H9 (cell line): ENCODE results near the gene PCDH9. TPM values are rescaled to one million over a fixed set of nuclear protein-coding genes. Genes with fewer than 3 reads are reported as not detected.

Source experiments
- DNase-seq: peaks from one replicate; pipeline ENCODE4 v3.0.0-alpha.2; 2017
- H2AFZ ChIP-seq: one replicate; pipeline ENCODE4 v1.6.1; 2013; ENCODE audit warnings: mild to moderate bottlenecking, low read length, control low read depth, moderate library complexity
- H2AK5ac ChIP-seq: 2 replicates; pipeline ENCODE4 v1.6.1; 2013; ENCODE audit warnings: low read length, control low read depth, mixed read lengths; ENCODE audit not compliant: insufficient read length
- H2BK120ac ChIP-seq: one replicate; pipeline ENCODE4 v1.6.1; 2013; ENCODE audit warnings: low read depth, mild to moderate bottlenecking, low read length, control low read depth, inconsistent platforms; ENCODE audit not compliant: poor library complexity, severe bottlenecking
- H2BK12ac ChIP-seq: 2 replicates; pipeline ENCODE4 v1.6.1; 2013; ENCODE audit warnings: low read length, control low read depth, mixed read lengths, low read depth; ENCODE audit not compliant: insufficient read length
- H2BK15ac ChIP-seq: 2 replicates; pipeline ENCODE4 v1.6.1; 2013; ENCODE audit warnings: low read depth, low read length, control low read depth
- H2BK20ac ChIP-seq: one replicate; pipeline ENCODE4 v1.6.1; 2013; ENCODE audit warnings: low read depth, mild to moderate bottlenecking, low read length, control low read depth, inconsistent platforms; ENCODE audit not compliant: poor library complexity, severe bottlenecking
- H2BK5ac ChIP-seq: 2 replicates; pipeline ENCODE4 v1.6.1; 2013; ENCODE audit warnings: low read length, control low read depth, mixed read lengths; ENCODE audit not compliant: insufficient read length
- H3K14ac ChIP-seq: 2 replicates; pipeline ENCODE4 v1.6.1; 2013; ENCODE audit warnings: low read length, control low read depth; ENCODE audit not compliant: insufficient read depth
- H3K18ac ChIP-seq: 2 replicates; pipeline ENCODE4 v1.6.1; 2013; ENCODE audit warnings: low read depth, mild to moderate bottlenecking, mixed read lengths, low read length, control low read depth; ENCODE audit not compliant: insufficient read length
- H3K23ac ChIP-seq: 2 replicates; pipeline ENCODE4 v1.6.1; 2013; ENCODE audit warnings: low read length, control low read depth, mixed read lengths, low read depth; ENCODE audit not compliant: insufficient read length
- H3K23me2 ChIP-seq: 2 replicates; pipeline ENCODE4 v1.6.1; 2013; ENCODE audit warnings: low read depth, mild to moderate bottlenecking, mixed read lengths, low read length, control low read depth; ENCODE audit not compliant: insufficient read length, poor library complexity, severe bottlenecking
- H3K27ac ChIP-seq: 2 replicates; pipeline ENCODE4 v1.5.1; 2013; ENCODE audit warnings: low read length, control low read depth, mixed read lengths, low read depth; ENCODE audit not compliant: insufficient read length
- H3K27me3 ChIP-seq: 2 replicates; pipeline ENCODE4 v1.6.1; 2013; ENCODE audit warnings: low read length, control low read depth, inconsistent platforms; ENCODE audit not compliant: insufficient read depth
- H3K4ac ChIP-seq: 2 replicates; pipeline ENCODE4 v1.6.1; 2013; ENCODE audit warnings: low read depth, mild to moderate bottlenecking, control low read depth, inconsistent platforms, low read length, moderate library complexity
- H3K4me1 ChIP-seq: 2 replicates; pipeline ENCODE4 v1.6.1; 2013; ENCODE audit warnings: low read length, control low read depth, inconsistent platforms; ENCODE audit not compliant: insufficient read depth
- H3K4me2 ChIP-seq: 2 replicates; pipeline ENCODE4 v1.6.1; 2013; ENCODE audit warnings: low read length, control low read depth, mixed read lengths; ENCODE audit not compliant: insufficient read length, insufficient read depth
- H3K56ac ChIP-seq: 2 replicates; pipeline ENCODE4 v1.6.1; 2013; ENCODE audit warnings: low read depth, mild to moderate bottlenecking, mixed read lengths, low read length, control low read depth; ENCODE audit not compliant: insufficient read length
- H3K79me1 ChIP-seq: 2 replicates; pipeline ENCODE4 v1.6.1; 2013; ENCODE audit warnings: low read depth, mild to moderate bottlenecking, moderate library complexity, low read length, control low read depth, inconsistent platforms; ENCODE audit not compliant: insufficient read depth, poor library complexity, severe bottlenecking
- H3K79me2 ChIP-seq: 2 replicates; pipeline ENCODE4 v1.6.1; 2013; ENCODE audit warnings: low read length, control low read depth, inconsistent platforms; ENCODE audit not compliant: insufficient read depth
- H3K9ac ChIP-seq: 2 replicates; pipeline ENCODE4 v1.6.1; 2013; ENCODE audit warnings: low read length, control low read depth, mixed read lengths; ENCODE audit not compliant: insufficient read length; ENCODE audit errors: extremely low read depth
- H3K9me3 ChIP-seq: one replicate; pipeline ENCODE4 v1.6.1; 2013; ENCODE audit warnings: low read depth, low read length, inconsistent platforms; ENCODE audit not compliant: control insufficient read depth
- H3T11ph ChIP-seq: one replicate; pipeline ENCODE4 v1.6.1; 2013; ENCODE audit warnings: mild to moderate bottlenecking, low read length, control low read depth, inconsistent platforms
- H4K20me1 ChIP-seq: one replicate; pipeline ENCODE4 v1.6.1; 2013; ENCODE audit not compliant: control insufficient read depth, insufficient read length, insufficient read depth
- H4K5ac ChIP-seq: 2 replicates; pipeline ENCODE4 v1.6.1; 2013; ENCODE audit warnings: low read depth, mild to moderate bottlenecking, mixed read lengths, low read length, control low read depth; ENCODE audit not compliant: insufficient read length
- H4K8ac ChIP-seq: replicated peaks from 2 replicates; pipeline ENCODE4 v1.6.1; 2013; ENCODE audit warnings: low read length, control low read depth, mixed read lengths, low read depth; ENCODE audit not compliant: insufficient read length
- H4K91ac ChIP-seq: 2 replicates; pipeline ENCODE4 v1.6.1; 2013; ENCODE audit warnings: low read depth, mild to moderate bottlenecking, moderate library complexity, mixed read lengths, low read length, control low read depth; ENCODE audit not compliant: insufficient read length
- H3K27ac Mint-ChIP-seq, 3 experiments: 2 replicates in 2 of 3; 3 replicates in 1 of 3; pipeline ENCODE4 v1.8.0; 2020 to 2021; ENCODE audit warnings: mixed read lengths in 3 of 3, mild to moderate bottlenecking in 1 of 3, moderate library complexity in 1 of 3
- H3K27me3 Mint-ChIP-seq: 2 replicates; pipeline ENCODE4 v1.8.0; 2021; ENCODE audit warnings: low read depth, mild to moderate bottlenecking, moderate library complexity, mixed read lengths
- H3K36me3 Mint-ChIP-seq, 3 experiments: 2 replicates in 2 of 3; 3 replicates in 1 of 3; pipeline ENCODE4 v1.8.0; 2020 to 2021; ENCODE audit warnings: low read depth in 3 of 3, mixed read lengths in 3 of 3; ENCODE audit not compliant: insufficient read depth in 1 of 3
- H3K4me1 Mint-ChIP-seq, 2 experiments: 2 replicates each; pipeline ENCODE4 v1.8.0; 2020; ENCODE audit warnings: mixed read lengths in 2 of 2
- H3K4me3 Mint-ChIP-seq, 2 experiments: 2 replicates in 1 of 2; 3 replicates in 1 of 2; pipeline ENCODE4 v1.8.0; 2020 to 2021; ENCODE audit warnings: mild to moderate bottlenecking in 2 of 2, mixed read lengths in 2 of 2, moderate library complexity in 1 of 2
- H3K9me3 Mint-ChIP-seq, 2 experiments: 2 replicates in 1 of 2; 3 replicates in 1 of 2; pipeline ENCODE4 v1.8.0; 2020; ENCODE audit warnings: mild to moderate bottlenecking in 2 of 2, mixed read lengths in 2 of 2, moderate library complexity in 1 of 2
- CTCF ChIP-seq: fragments of 200-600 bp; sonication (generic); conservative IDR thresholded peaks from 3 replicates; pipeline ENCODE4 v1.8.0; 2021; ENCODE audit warnings: antibody characterized with exemption, mild to moderate bottlenecking
- WGBS: extraction: QIAGEN DNeasy Blood & Tissue Kit; methylation state at CpG from one replicate; pipeline ENCODE4 v1.1.7; 2013; ENCODE audit warnings: missing lambda C conversion rate, low lambda C conversion rate, mixed read lengths; ENCODE audit not compliant: insufficient read length; ENCODE audit errors: extremely low coverage; 5-methylcytosine and 5-hydroxymethylcytosine counted together
- total RNA-seq: library from RNA; stranded (reverse); gene quantifications from 2 replicates; pipeline ENCODE4 v1.2.1, GENCODE V29; 2021

The PCDH9 gene
- total RNA-seq, 1 experiment from 2014 or later, result 0.11 TPM

DNA sequence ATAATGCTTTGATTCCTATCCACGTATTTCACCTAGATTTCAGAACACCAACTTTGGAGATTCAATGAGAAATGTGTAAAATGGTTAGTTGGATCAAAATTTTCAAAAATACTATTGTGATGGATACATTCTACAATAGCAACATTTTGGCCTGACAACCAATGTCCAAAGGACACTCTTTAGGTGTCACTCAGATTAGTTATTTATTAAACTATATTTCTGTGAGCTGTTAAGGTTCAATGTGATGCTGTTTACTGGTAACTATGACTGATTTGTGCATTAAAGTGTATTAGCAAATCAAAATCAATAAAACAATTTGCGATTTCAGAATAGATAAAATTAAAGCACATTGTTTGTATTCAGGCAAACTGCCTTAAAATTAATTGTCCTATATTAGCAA lies 149.8 kb downstream of the PCDH9 start:
- Histone ChIP-seq H3K4me1 (no peaks in the 10 kb centered on the region), H4K5ac (no peak overlapping the region), H3K56ac (no peak overlapping the region), H3K23me2 (no peaks in the 10 kb centered on the region), H3K27ac (no peak overlapping the region), H2BK120ac (no peak overlapping the region), H2BK15ac (no peak overlapping the region), H2AK5ac (no peak overlapping the region), H2BK12ac (no peak overlapping the region), H3K27me3 (no peaks in the 10 kb centered on the region), H3K18ac (no peak overlapping the region), H3K79me1 (no peaks in the 10 kb centered on the region), H3T11ph (no peak overlapping the region), H3K23ac (no peak overlapping the region), H3K9me3 (no peaks in the 10 kb centered on the region), H3K9ac (no peak overlapping the region), H2BK5ac (no peak overlapping the region), H3K4ac (no peak overlapping the region), H3K79me2 (no peaks in the 10 kb centered on the region), H4K91ac (no peak overlapping the region), H3K4me2 (no peak overlapping the region), H3K14ac (no peak overlapping the region), H2BK20ac (no peak overlapping the region), H2AFZ (no peak overlapping the region), H4K20me1 (no peaks in the 10 kb centered on the region), H4K8ac (no peak overlapping the region)
- no peak for DNase-seq
- no peak overlapping the region for H3K4me3 Mint-ChIP-seq
- no peaks in the 10 kb centered on the region for H3K4me1 Mint-ChIP-seq
- no peak overlapping the region for H3K27ac Mint-ChIP-seq
- no peak for TF ChIP-seq CTCF
- H3K9me3 Mint-ChIP-seq, result no peaks in the 10 kb centered on the region; a peak in 1 of 5 replicates
- WGBS, result no CpG with 5 or more reads among the region's 2 CpGs
- no peaks in the 10 kb centered on the region for H3K27me3 Mint-ChIP-seq
- no peaks in the 10 kb centered on the region for H3K36me3 Mint-ChIP-seq
